Endothelial cell (in vitro differentiated cells): ENCODE measurements around the gene PKIB. TPM values are rescaled to one million over a fixed set of nuclear protein-coding genes. Genes with fewer than 3 reads are reported as not detected.

Source experiments
- DNase-seq: peaks from one replicate; pipeline ENCODE4 v3.0.0; 2021; ENCODE audit warnings: low spot score
- H3K27ac Mint-ChIP-seq: one replicate; pipeline ENCODE4 v1.8.0; 2021; ENCODE audit warnings: mixed read lengths, inconsistent platforms; ENCODE audit not compliant: unreplicated experiment
- H3K27me3 Mint-ChIP-seq: one replicate; pipeline ENCODE4 v1.8.0; 2021; ENCODE audit warnings: mild to moderate bottlenecking, moderate library complexity, mixed read lengths, inconsistent platforms; ENCODE audit not compliant: unreplicated experiment
- H3K36me3 Mint-ChIP-seq: one replicate; pipeline ENCODE4 v1.8.0; 2021; ENCODE audit warnings: mild to moderate bottlenecking, low read depth, mixed read lengths, inconsistent platforms; ENCODE audit not compliant: unreplicated experiment
- H3K4me1 Mint-ChIP-seq: one replicate; pipeline ENCODE4 v1.8.0; 2021; ENCODE audit warnings: mild to moderate bottlenecking, mixed read lengths, inconsistent platforms; ENCODE audit not compliant: unreplicated experiment
- H3K4me3 Mint-ChIP-seq: one replicate; pipeline ENCODE4 v1.8.0; 2021; ENCODE audit warnings: mild to moderate bottlenecking, mixed read lengths, inconsistent platforms; ENCODE audit not compliant: unreplicated experiment
- H3K9me3 Mint-ChIP-seq: one replicate; pipeline ENCODE4 v1.8.0; 2021; ENCODE audit warnings: mixed read lengths, inconsistent platforms; ENCODE audit not compliant: unreplicated experiment
- CTCF ChIP-seq: fragments of 200-600 bp; sonication (generic); IDR thresholded peaks from one replicate; pipeline ENCODE4 v1.5.0; 2021; ENCODE audit warnings: antibody characterized with exemption; ENCODE audit not compliant: unreplicated experiment
- total RNA-seq: library from RNA; stranded (reverse); fragmentation: NEBNext Ultra II Directional; extraction: Animal tissue kit (Norgen Biotek cat#: 25700); gene quantifications from one replicate; pipeline ENCODE4 v1.2.1, GENCODE V29; 2021; ENCODE audit not compliant: unreplicated experiment

PKIB gene
- total RNA-seq, 1 donor from 2014 or later: 38.5 TPM

GRCh38 chr6:122619309-122619708 is 9.1 kb downstream of the PKIB start:
- Mint-ChIP-seq H3K27me3 (no peaks in the 10 kb centered on the region), H3K4me1 (no peaks in the 10 kb centered on the region), H3K36me3 (peaks cover 9% of the 10 kb centered on the region), H3K9me3 (no peaks in the 10 kb centered on the region), H3K27ac (no peak overlapping the region), H3K4me3 (no peak overlapping the region)
- no peak for TF ChIP-seq CTCF
- DNase-seq: no peak

GRCh38 chr6:122620428-122620827 is 10.2 kb downstream of the PKIB start:
- TF ChIP-seq CTCF: no peak
- no peak for DNase-seq
- Mint-ChIP-seq H3K27me3 (no peaks in the 10 kb centered on the region), H3K4me3 (no peak overlapping the region), H3K9me3 (no peaks in the 10 kb centered on the region), H3K27ac (no peak overlapping the region), H3K4me1 (no peaks in the 10 kb centered on the region), H3K36me3 (peaks cover 8% of the 10 kb centered on the region)

- DNase-seq: no peak
- Mint-ChIP-seq H3K27ac (no peak overlapping the region), H3K36me3 (peaks cover 4% of the 10 kb centered on the region), H3K4me1 (no peaks in the 10 kb centered on the region), H3K4me3 (no peak overlapping the region), H3K27me3 (no peaks in the 10 kb centered on the region), H3K9me3 (no peaks in the 10 kb centered on the region)
- no peak for TF ChIP-seq CTCF
Observed at GRCh38 chr6:122620902-122621301, 10.7 kb downstream of the PKIB start.

- H3K36me3 Mint-ChIP-seq: no peaks in the 10 kb centered on the region
- H3K4me1 Mint-ChIP-seq: peaks cover 4% of the 10 kb centered on the region
- TF ChIP-seq CTCF: no peak
- H3K27me3 Mint-ChIP-seq: no peaks in the 10 kb centered on the region
- no peaks in the 10 kb centered on the region for H3K9me3 Mint-ChIP-seq
- H3K27ac Mint-ChIP-seq: no peak overlapping the region
- no peak for DNase-seq
- no peak overlapping the region for H3K4me3 Mint-ChIP-seq
Observed at GRCh38 chr6:122621638-122622037, 11.4 kb downstream of the PKIB start.

GRCh38 chr6:122622479-122622878 is 12.3 kb downstream of the PKIB start:
- no peak for DNase-seq
- TF ChIP-seq CTCF: no peak
- peaks cover 4% of the 10 kb centered on the region for H3K4me1 Mint-ChIP-seq

More at GRCh38 chr6:122622479-122622878, 12.3 kb downstream of the PKIB start:
- no peak overlapping the region for H3K4me3 Mint-ChIP-seq
- H3K36me3 Mint-ChIP-seq: no peaks in the 10 kb centered on the region
- H3K9me3 Mint-ChIP-seq: no peaks in the 10 kb centered on the region
- H3K27me3 Mint-ChIP-seq: no peaks in the 10 kb centered on the region
- H3K27ac Mint-ChIP-seq: no peak overlapping the region
